Heart left ventricle (tissue), 16 donors: ENCODE results near the gene AFF3. TPM values are rescaled to one million over a fixed set of nuclear protein-coding genes. Genes with fewer than 3 reads are reported as not detected.

ENCODE experiments used
- ATAC-seq, 4 donors: fragments of 200-7000 bp; cut with Tn5 transposase; one replicate each; pipeline ENCODE4 v1.9.1; 2020 to 2022; ENCODE audit warnings: moderate library complexity in 4 of 4, mild to moderate bottlenecking in 3 of 4, moderate number of reproducible peaks in 1 of 4
- DNase-seq, 5 donors: peaks; one replicate each; pipeline ENCODE4 v3.0.0-alpha.2; 2020
- H3K27ac ChIP-seq, 12 donors: fragments of 200-600 bp; sonication (generic) in 4 of 12; one replicate each; pipeline versions ENCODE4 v1.5.0 to v1.8.0; 2016 to 2022; ENCODE audit warnings: mild to moderate bottlenecking in 2 of 12
- H3K27me3 ChIP-seq, 9 donors: fragments of 200-600 bp; sonication (generic) in 2 of 9; one replicate each; pipeline versions ENCODE4 v1.5.1 to v1.8.0; 2016 to 2022; ENCODE audit warnings: mild to moderate bottlenecking in 3 of 9
- H3K36me3 ChIP-seq, 9 donors: fragments of 200-600 bp; sonication (generic) in 2 of 9; one replicate each; pipeline versions ENCODE4 v1.5.0 to v1.8.0; 2018 to 2022; ENCODE audit warnings: mild to moderate bottlenecking in 2 of 9
- H3K4me1 ChIP-seq, 12 donors: fragments of 200-600 bp; sonication (generic) in 4 of 12; one replicate each; pipeline versions ENCODE4 v1.5.0 to v1.8.0; 2016 to 2022; ENCODE audit warnings: mild to moderate bottlenecking in 3 of 12
- H3K4me3 ChIP-seq, 12 donors: fragments of 200-600 bp; sonication (generic) in 4 of 12; one replicate each; pipeline versions ENCODE4 v1.5.0 to v1.8.0; 2017 to 2022; ENCODE audit warnings: mild to moderate bottlenecking in 9 of 12, moderate library complexity in 4 of 12
- H3K9me3 ChIP-seq, 12 donors: fragments of 200-600 bp; sonication (generic) in 4 of 12; one replicate each; pipeline versions ENCODE4 v1.5.0 to v1.8.0; 2016 to 2022; ENCODE audit warnings: mild to moderate bottlenecking in 1 of 12
- CTCF ChIP-seq, 12 donors: fragments of 200-600 bp; sonication (generic) in 4 of 12; IDR thresholded peaks; one replicate each; pipeline versions ENCODE4 v1.5.0 to v1.8.0; 2018 to 2022; ENCODE audit warnings: antibody characterized with exemption in 12 of 12, mild to moderate bottlenecking in 5 of 12
- POLR2A ChIP-seq, 2 donors: fragments of 450-650 bp; IDR thresholded peaks; one replicate each; pipeline ENCODE4 v1.6.1; 2017; ENCODE audit warnings: antibody characterized with exemption in 2 of 2, mild to moderate bottlenecking in 2 of 2, moderate library complexity in 2 of 2
- WGBS, 4 donors: extraction: QIAGEN DNeasy Blood & Tissue Kit in 2 of 4; methylation state at CpG; one replicate each; pipeline versions ENCODE4 v1.1.5 to v1.1.7; 2013 to 2018; 5-methylcytosine and 5-hydroxymethylcytosine counted together
- intact Hi-C, 10 donors: fragments of 100-400 bp; cut with DNase I; formaldehyde crosslinking; loops; one replicate each; pipeline versions ENCODE4 v1.11.1 to v1.14.2; 2022
- polyA plus RNA-seq, 2 donors: library from polyadenylated mRNA; stranded (reverse); fragments of 200-250 nt; gene quantifications; one replicate each; pipeline ENCODE4 v1.2.3, GENCODE V29; 2013
- total RNA-seq, 9 donors: library from RNA; depleted of rRNA in 2 of 9; stranded (reverse); fragments of >200 nt in 2 of 9; fragmentation: NEBNext Ultra II Directional in 3 of 9; extraction: Animal tissue kit (Norgen Biotek cat#: 25700) in 3 of 9; gene quantifications; one replicate each; pipeline versions ENCODE4 v1.1.0 to v1.2.4, GENCODE V29; 2016 to 2023
- donor health status: ischemic (EF 13 %, LVEDD 7.1; RV severe dilation, severe dysfunction).
- donor health status: healthy with polysubstance abuse.
- donor health status: DM: no; HTN: yes; CAD: no.
- donor health status: DM: no; HTN: no; CAD: no.
- donor health status: ischemic (EF 25% LVEDD 6.9; RV normal size, moderate dysfunction).
- donor health status: ischemic (EF 25% LVEDD 5.7; RV mildly dilated, moderate dysfunction).
- donor health status: healthy.
- donor health status: DM: yes; HTN: yes; CAD: no.
- donor health status: ischemic (EF 35%, LVEDD 5.7; RV mildly dilated, moderate dysfunction).
- donor health status: nonischemic (EF 11% LVEDD 7.7; RV severe dilation, severe dysfunction).
- donor health status: DM: yes; HTN: yes; CAD: no.
- donor health status: PGD.
- donor health status: ischemic (EF 29% LVEDD 5.4; RV normal size, mild dysfunction).
- donor health status: nonischemic (EF 23%, LVEDD 6.1; RV moderate dilation, normal function).

AFF3 gene
- total and polyA plus RNA-seq, 11 donors = 1.3 to 15.5 (median 4.7) TPM

- no peak overlapping the region for H3K4me3 ChIP-seq
- ATAC-seq = no peak
- no peak for TF ChIP-seq CTCF (IDR thresholded peaks at IDR 0.05)
- no peak for TF ChIP-seq POLR2A (IDR thresholded peaks at IDR 0.05)
- intact Hi-C loops = no loop called here
- peaks cover 0 to 19% (median 0%) of the 10 kb centered on the region in 9 donors for H3K36me3 ChIP-seq
- 57 to 75% (median 70%) methylated on average over 6 of the region's 6 CpGs for WGBS, 4 donors
- no peaks in the 10 kb centered on the region for H3K27me3 ChIP-seq
- no peaks in the 10 kb centered on the region for H3K9me3 ChIP-seq
- H3K4me1 ChIP-seq = no peaks in the 10 kb centered on the region
- DNase-seq = no peak
- H3K27ac ChIP-seq = no peak overlapping the region
Measured at GRCh38 chr2:99544608-99545007, 597.8 kb downstream of the AFF3 start.

GRCh38 chr2:99543247-99543646, 599.1 kb downstream of the AFF3 start:
- H3K27me3 ChIP-seq = no peaks in the 10 kb centered on the region

GRCh38 chr2:99537910-99538485, 604.4 kb downstream of the AFF3 start:
- ATAC-seq = no peak
- intact Hi-C loops = no loop called here
- Histone ChIP-seq H3K27ac (no peak overlapping the region), H3K4me1 (no peaks in the 10 kb centered on the region), H3K9me3 (peaks cover 0 to 12% (median 0%) of the 10 kb centered on the region in 12 donors), H3K4me3 (no peak overlapping the region), H3K27me3 (no peaks in the 10 kb centered on the region), H3K36me3 (no peaks in the 10 kb centered on the region)
- TF ChIP-seq POLR2A (IDR thresholded peaks at IDR 0.05) (no peak), CTCF (IDR thresholded peaks at IDR 0.05) (no peak)
- 87 to 94% (median 90%) methylated on average over 4 of the region's 4 CpGs for WGBS, 4 donors
- no peak for DNase-seq

More at GRCh38 chr2:99543247-99543646, 599.1 kb downstream of the AFF3 start:
- DNase-seq = no peak
- Histone ChIP-seq H3K36me3 (peaks cover 0 to 17% (median 0%) of the 10 kb centered on the region in 9 donors), H3K27ac (no peak overlapping the region), H3K4me3 (no peak overlapping the region), H3K4me1 (no peaks in the 10 kb centered on the region), H3K9me3 (no peaks in the 10 kb centered on the region)
- WGBS, 4 donors = 70 to 83% (median 76%) methylated on average over 1 of the region's 1 CpG
- TF ChIP-seq POLR2A (IDR thresholded peaks at IDR 0.05) = no peak
- no peak for TF ChIP-seq CTCF (IDR thresholded peaks at IDR 0.05)
- intact Hi-C loops = no loop called here
- no peak for ATAC-seq

GRCh38 chr2:99524056-99524455, 618.3 kb downstream of the AFF3 start:
- no peak overlapping the region for H3K27ac ChIP-seq
- intact Hi-C loops = no loop called here
- WGBS, 4 donors = 76 to 95% (median 90%) methylated on average over 2 of the region's 2 CpGs
- DNase-seq (no peak), ATAC-seq (no peak)
- no peaks in the 10 kb centered on the region for H3K27me3 ChIP-seq
- H3K9me3 ChIP-seq = no peaks in the 10 kb centered on the region
- H3K4me1 ChIP-seq = no peaks in the 10 kb centered on the region
- H3K4me3 ChIP-seq = no peak overlapping the region
- no peaks in the 10 kb centered on the region for H3K36me3 ChIP-seq
- TF ChIP-seq CTCF (IDR thresholded peaks at IDR 0.05) = no peak
